Spleen (tissue), 7 donors: ENCODE results near the gene IFNG-AS1.

Experiments used
- CTCF ChIP-seq, 11 experiments: fragments of 200-600 bp in 7 of 11; fragments of 450-650 bp in 4 of 11; sonication (generic) in 4 of 11; IDR thresholded peaks in 8 of 11; conservative IDR thresholded peaks in 3 of 11; 1 replicate in 7 of 11; 2 replicates in 4 of 11; pipeline versions ENCODE4 v1.4.0 to v1.8.0; 2016 to 2021; ENCODE audit warnings: antibody characterized with exemption in 11 of 11, inconsistent platforms in 4 of 11, mild to moderate bottlenecking in 1 of 11
- POLR2AphosphoS5 ChIP-seq, 3 donors: sonication (generic); formaldehyde crosslinking; IDR thresholded peaks; one replicate each; pipeline ENCODE4 v1.5.1; 2017; ENCODE audit warnings: antibody characterized with exemption in 3 of 3
- donor health status: DM: no; HTN: no; CAD: no; lungs with moderate emphysema.
- donor health status: DM: no; HTN: no; CAD: no.
- donor health status: DM: no; HTN: no; CAD: no.

GRCh38 chr12:68012712-68013111 lies 23.5 kb downstream of the IFNG-AS1 start:
- no peak for TF ChIP-seq POLR2AphosphoS5 (IDR thresholded peaks at IDR 0.05)
- no peak for TF ChIP-seq CTCF (IDR thresholded peaks at IDR 0.05 in 8 of 11, conservative IDR thresholded peaks at IDR 0.05 in 3 of 11)
